Mesothelial cell of epicardium (in vitro differentiated cells): Measurements from ENCODE around the gene CLNK. TPM values are rescaled to one million over a fixed set of nuclear protein-coding genes. Genes with fewer than 3 reads are reported as not detected.

ENCODE experiments used
- DNase-seq, 2 experiments: peaks; one replicate each; pipeline ENCODE4 v3.0.0; 2021; ENCODE audit warnings: low spot score in 2 of 2; ENCODE audit not compliant: unreplicated experiment in 2 of 2
- H3K27ac Mint-ChIP-seq: 2 replicates; pipeline ENCODE4 v1.8.0; 2021; ENCODE audit warnings: mixed read lengths
- H3K27me3 Mint-ChIP-seq: 2 replicates; pipeline ENCODE4 v1.8.0; 2021; ENCODE audit warnings: low read depth, mixed read lengths
- H3K36me3 Mint-ChIP-seq: 2 replicates; pipeline ENCODE4 v1.8.0; 2021; ENCODE audit warnings: mixed read lengths
- H3K4me1 Mint-ChIP-seq: 2 replicates; pipeline ENCODE4 v1.8.0; 2021; ENCODE audit warnings: mixed read lengths
- H3K4me3 Mint-ChIP-seq: 2 replicates; pipeline ENCODE4 v1.8.0; 2021; ENCODE audit warnings: mild to moderate bottlenecking, moderate library complexity, mixed read lengths
- H3K9me3 Mint-ChIP-seq: 2 replicates; pipeline ENCODE4 v1.8.0; 2021; ENCODE audit warnings: mixed read lengths
- CTCF ChIP-seq: fragments of 200-600 bp; sonication (generic); IDR thresholded peaks from one replicate; pipeline ENCODE4 v1.5.0; 2021; ENCODE audit warnings: antibody characterized with exemption; ENCODE audit not compliant: unreplicated experiment
- total RNA-seq: library from RNA; stranded (reverse); gene quantifications from 3 replicates; pipeline ENCODE4 v1.2.1, GENCODE V29; 2021

Gene CLNK
- total RNA-seq, 1 donor from 2014 or later = not detected

GRCh38 chr4:10535912-10536311 lies 148.7 kb downstream of the CLNK start:
- H3K4me3 Mint-ChIP-seq = no peak overlapping the region
- no peaks in the 10 kb centered on the region for H3K9me3 Mint-ChIP-seq
- H3K27ac Mint-ChIP-seq = no peak overlapping the region
- H3K36me3 Mint-ChIP-seq = no peaks in the 10 kb centered on the region
- no peak for DNase-seq
- peaks cover 5% of the 10 kb centered on the region for H3K4me1 Mint-ChIP-seq
- no peak for TF ChIP-seq CTCF
- peaks cover 16% of the 10 kb centered on the region for H3K27me3 Mint-ChIP-seq

- Mint-ChIP-seq H3K9me3 (no peaks in the 10 kb centered on the region), H3K4me1 (peaks cover 16% of the 10 kb centered on the region), H3K27ac (no peak overlapping the region), H3K4me3 (no peak overlapping the region), H3K27me3 (peaks cover 16% of the 10 kb centered on the region), H3K36me3 (no peaks in the 10 kb centered on the region)
- no peak for TF ChIP-seq CTCF
- DNase-seq = no peak
Measured at GRCh38 chr4:10534820-10535219, 149.7 kb downstream of the CLNK start.

GRCh38 chr4:10532155-10532554 lies 152.4 kb downstream of the CLNK start:
- Mint-ChIP-seq H3K27me3 (peaks cover 13% of the 10 kb centered on the region), H3K9me3 (no peaks in the 10 kb centered on the region), H3K36me3 (no peaks in the 10 kb centered on the region), H3K27ac (no peak overlapping the region), H3K4me3 (no peak overlapping the region), H3K4me1 (peaks cover 19% of the 10 kb centered on the region)
- no peak for TF ChIP-seq CTCF
- DNase-seq = no peak

GRCh38 chr4:10530137-10530786 lies 154.3 kb downstream of the CLNK start:
- no peak overlapping the region for H3K4me3 Mint-ChIP-seq
- TF ChIP-seq CTCF = no peak
- no peaks in the 10 kb centered on the region for H3K36me3 Mint-ChIP-seq
- H3K27me3 Mint-ChIP-seq = peaks cover 11% of the 10 kb centered on the region
- no peak overlapping the region for H3K27ac Mint-ChIP-seq
- H3K4me1 Mint-ChIP-seq = peaks cover 19% of the 10 kb centered on the region
- no peaks in the 10 kb centered on the region for H3K9me3 Mint-ChIP-seq
- DNase-seq = no peak

- Mint-ChIP-seq H3K4me3 (no peak overlapping the region), H3K9me3 (no peaks in the 10 kb centered on the region), H3K27ac (no peak overlapping the region), H3K27me3 (peaks cover 11% of the 10 kb centered on the region), H3K36me3 (no peaks in the 10 kb centered on the region), H3K4me1 (peaks cover 19% of the 10 kb centered on the region)
- no peak for DNase-seq
- no peak for TF ChIP-seq CTCF
Measured at GRCh38 chr4:10529291-10530136, 155.1 kb downstream of the CLNK start.
